ENCODE results near the gene OR4D10. TPM values are rescaled to one million over a fixed set of nuclear protein-coding genes. Genes with fewer than 3 reads are reported as not detected.
"Not testable (repeated sequence)": the region's sequence is repeated elsewhere in the genome, so short reads cannot be mapped to it uniquely, and the experiment has no call there.

The OR4D10 gene
- total RNA-seq, 2 donors from 2014 or later: not detected

- H3K9me3 Mint-ChIP-seq: no peaks in the 10 kb centered on the region
- H3K36me3 Mint-ChIP-seq (ENCODE audit: low read depth): no peaks in the 10 kb centered on the region
- no peak for ATAC-seq (replicated peaks)
- no peaks in the 10 kb centered on the region for H3K4me1 Mint-ChIP-seq
- H3K27me3 Mint-ChIP-seq: peaks cover 16% of the 10 kb centered on the region
- no peak overlapping the region for H3K4me3 Mint-ChIP-seq
- H3K27ac Mint-ChIP-seq: no peak overlapping the region
Measured at GRCh38 chr11:59480359-59480758, 7.2 kb downstream of the OR4D10 start.

GRCh38 chr11:59501931-59502330, 28.8 kb downstream of the OR4D10 start:
- Mint-ChIP-seq H3K4me1 (no peaks in the 10 kb centered on the region), H3K27me3 (peaks cover 29% of the 10 kb centered on the region), H3K36me3 (ENCODE audit: low read depth) (no peaks in the 10 kb centered on the region), H3K4me3 (no peak overlapping the region), H3K27ac (no peak overlapping the region), H3K9me3 (no peaks in the 10 kb centered on the region)
- ATAC-seq (replicated peaks): peak; percentile 46

GRCh38 chr11:59503276-59503675, 30.2 kb downstream of the OR4D10 start, which contains the start of gene OR4D11:
OR4D11 (plus strand) TSS chr11:59503576; CDS start chr11:59503576, 0 bp downstream.
- no peak within 1 kb of the TSS for H3K4me3 Mint-ChIP-seq

GRCh38 chr11:59510941-59511589, 38.0 kb downstream of the OR4D10 start, which contains the start of gene OR4D9:
OR4D9 (plus strand) TSS chr11:59511539; CDS start chr11:59514913, 3,374 bp downstream.
- peak; percentile 48 for ATAC-seq (replicated peaks)
- peaks cover 13% of the 10 kb centered on the region for H3K27me3 Mint-ChIP-seq
- no peaks in the 10 kb centered on the region for H3K9me3 Mint-ChIP-seq
- H3K36me3 Mint-ChIP-seq (ENCODE audit: low read depth): no peaks in the 10 kb centered on the region
- peaks cover 6% of the 10 kb centered on the region for H3K4me1 Mint-ChIP-seq
- no peak within 1 kb of the TSS for H3K27ac Mint-ChIP-seq
- peak within 1 kb of the TSS; percentile 2 for H3K4me3 Mint-ChIP-seq

More at GRCh38 chr11:59503276-59503675, 30.2 kb downstream of the OR4D10 start, which contains the start of gene OR4D11:
- H3K36me3 Mint-ChIP-seq (ENCODE audit: low read depth): no peaks in the 10 kb centered on the region
- no peak within 1 kb of the TSS for H3K27ac Mint-ChIP-seq
- peaks cover 27% of the 10 kb centered on the region for H3K27me3 Mint-ChIP-seq
- H3K9me3 Mint-ChIP-seq: no peaks in the 10 kb centered on the region
- ATAC-seq (replicated peaks): no peak
- H3K4me1 Mint-ChIP-seq: no peaks in the 10 kb centered on the region

- H3K27ac Mint-ChIP-seq: no peak overlapping the region
- ATAC-seq (replicated peaks): no peak
Measured at GRCh38 chr11:59511675-59512074, 38.6 kb downstream of the OR4D10 start.

GRCh38 chr11:59520139-59520538, 47.0 kb downstream of the OR4D10 start:
- ATAC-seq (replicated peaks); H3K9me3 Mint-ChIP-seq; H3K27ac Mint-ChIP-seq; H3K4me1 Mint-ChIP-seq; H3K36me3 Mint-ChIP-seq (ENCODE audit: low read depth); H3K4me3 Mint-ChIP-seq: not testable (repeated sequence)
- peaks cover 12% of the 10 kb centered on the region for H3K27me3 Mint-ChIP-seq

More at GRCh38 chr11:59511675-59512074, 38.6 kb downstream of the OR4D10 start:
- H3K4me3 Mint-ChIP-seq: no peak overlapping the region
- peaks cover 6% of the 10 kb centered on the region for H3K4me1 Mint-ChIP-seq
- H3K27me3 Mint-ChIP-seq: peaks cover 13% of the 10 kb centered on the region
- no peaks in the 10 kb centered on the region for H3K9me3 Mint-ChIP-seq
- H3K36me3 Mint-ChIP-seq (ENCODE audit: low read depth): no peaks in the 10 kb centered on the region

- Mint-ChIP-seq H3K27me3 (peaks cover 8% of the 10 kb centered on the region), H3K9me3 (no peaks in the 10 kb centered on the region), H3K36me3 (ENCODE audit: low read depth) (no peaks in the 10 kb centered on the region), H3K4me1 (no peaks in the 10 kb centered on the region), H3K27ac (no peak overlapping the region), H3K4me3 (no peak overlapping the region)
- ATAC-seq (replicated peaks): no peak
Measured at GRCh38 chr11:59520741-59521140, 47.6 kb downstream of the OR4D10 start.

GRCh38 chr11:59523541-59523940, 50.4 kb downstream of the OR4D10 start:
- Mint-ChIP-seq H3K27me3 (peaks cover 8% of the 10 kb centered on the region), H3K36me3 (ENCODE audit: low read depth) (no peaks in the 10 kb centered on the region), H3K4me1 (no peaks in the 10 kb centered on the region), H3K9me3 (no peaks in the 10 kb centered on the region), H3K27ac (no peak overlapping the region), H3K4me3 (no peak overlapping the region)
- ATAC-seq (replicated peaks): no peak

GRCh38 chr11:59528711-59529110, 55.6 kb downstream of the OR4D10 start:
- Mint-ChIP-seq H3K27me3 (no peaks in the 10 kb centered on the region), H3K4me1 (no peaks in the 10 kb centered on the region), H3K36me3 (ENCODE audit: low read depth) (no peaks in the 10 kb centered on the region), H3K9me3 (no peaks in the 10 kb centered on the region), H3K27ac (no peak overlapping the region), H3K4me3 (no peak overlapping the region)
- no peak for ATAC-seq (replicated peaks)

Other genes with a start within 250 kb of the OR4D10 start
- not detected for gene OR5AN1, start 114.4 kb upstream of the OR4D10 start, total RNA-seq
- not detected for gene OR5A2, start 46.9 kb upstream of the OR4D10 start, total RNA-seq
- not detected for gene OR5A1, start 36.8 kb upstream of the OR4D10 start, total RNA-seq
- gene OR4D6, start 16.4 kb upstream of the OR4D10 start, total RNA-seq: not detected
- not detected for gene OR4D11, start 30.3 kb downstream of the OR4D10 start, total RNA-seq
- gene OR4D9, start 38.2 kb downstream of the OR4D10 start, total RNA-seq: not detected
- gene OSBP, start 142.5 kb downstream of the OR4D10 start, total RNA-seq: 10 to 100 TPM; 31.0 to 33.0 TPM
- 10 to 100 TPM; 57.6 to 81.1 TPM for gene PATL1, start 195.7 kb downstream of the OR4D10 start, total RNA-seq
- gene OR10V1, start 240.5 kb downstream of the OR4D10 start, total RNA-seq: not detected